ENCODE data around the gene OR52A5. TPM values are rescaled to one million over a fixed set of nuclear protein-coding genes. Genes with fewer than 3 reads are reported as not detected.
"Not testable (repeated sequence)": the region's sequence is repeated elsewhere in the genome, so short reads cannot be mapped to it uniquely, and the experiment has no call there.

Gene OR52A5
- total RNA-seq, 1 donor from 2014 or later, result not detected

- TF ChIP-seq CTCF (IDR thresholded peaks at IDR 0.05; ENCODE audit: insufficient read depth, low read length, poor library complexity, severe bottlenecking), result no peak
- no peaks in the 10 kb centered on the region for H3K36me3 ChIP-seq (ENCODE audit: control insufficient read depth, insufficient read depth, low read length)
- no peak for DNase-seq (ENCODE audit: low read depth)
- no peaks in the 10 kb centered on the region for H3K27me3 ChIP-seq (ENCODE audit: control insufficient read depth, insufficient read depth, low read length)
- H3K4me3 ChIP-seq (ENCODE audit: low read depth, low read length), result no peak overlapping the region
Observed at GRCh38 chr11:5159806-5160205, 21.6 kb upstream of the OR52A5 start.

- TF ChIP-seq CTCF (IDR thresholded peaks at IDR 0.05; ENCODE audit: insufficient read depth, low read length, poor library complexity, severe bottlenecking), result no peak
- DNase-seq (ENCODE audit: low read depth), result no peak
Observed at GRCh38 chr11:5154657-5155056, 16.5 kb upstream of the OR52A5 start, which contains the start of gene OR52A1. OR52A1 (minus strand) TSS chr11:5154757; CDS start chr11:5152369, 2,388 bp downstream.

GRCh38 chr11:5153574-5154431 lies 15.6 kb upstream of the OR52A5 start:
- Histone ChIP-seq H3K4me3 (ENCODE audit: low read depth, low read length) (no peak overlapping the region), H3K27me3 (ENCODE audit: control insufficient read depth, insufficient read depth, low read length) (no peaks in the 10 kb centered on the region), H3K36me3 (ENCODE audit: control insufficient read depth, insufficient read depth, low read length) (no peaks in the 10 kb centered on the region)
- no peak for DNase-seq (ENCODE audit: low read depth)
- no peak for TF ChIP-seq CTCF (IDR thresholded peaks at IDR 0.05; ENCODE audit: insufficient read depth, low read length, poor library complexity, severe bottlenecking)

More at GRCh38 chr11:5154657-5155056, 16.5 kb upstream of the OR52A5 start, which contains the start of gene OR52A1:
- H3K36me3 ChIP-seq (ENCODE audit: control insufficient read depth, insufficient read depth, low read length), result no peaks in the 10 kb centered on the region
- no peaks in the 10 kb centered on the region for H3K27me3 ChIP-seq (ENCODE audit: control insufficient read depth, insufficient read depth, low read length)
- H3K4me3 ChIP-seq (ENCODE audit: low read depth, low read length), result no peak within 1 kb of the TSS

GRCh38 chr11:5151713-5152153 lies 13.6 kb upstream of the OR52A5 start:
- no peak for TF ChIP-seq CTCF (IDR thresholded peaks at IDR 0.05; ENCODE audit: insufficient read depth, low read length, poor library complexity, severe bottlenecking)
- no peak for DNase-seq (ENCODE audit: low read depth)
- H3K4me3 ChIP-seq (ENCODE audit: low read depth, low read length), result no peak overlapping the region
- no peaks in the 10 kb centered on the region for H3K36me3 ChIP-seq (ENCODE audit: control insufficient read depth, insufficient read depth, low read length)
- H3K27me3 ChIP-seq (ENCODE audit: control insufficient read depth, insufficient read depth, low read length), result no peaks in the 10 kb centered on the region

GRCh38 chr11:5144206-5144605 lies 6.0 kb upstream of the OR52A5 start:
- not testable (repeated sequence) for H3K27me3 ChIP-seq (ENCODE audit: control insufficient read depth, insufficient read depth, low read length); H3K36me3 ChIP-seq (ENCODE audit: control insufficient read depth, insufficient read depth, low read length); DNase-seq (ENCODE audit: low read depth); H3K4me3 ChIP-seq (ENCODE audit: low read depth, low read length)

- no peak for DNase-seq (ENCODE audit: low read depth)
- H3K4me3 ChIP-seq (ENCODE audit: low read depth, low read length), result no peak overlapping the region
- no peaks in the 10 kb centered on the region for H3K36me3 ChIP-seq (ENCODE audit: control insufficient read depth, insufficient read depth, low read length)
- no peaks in the 10 kb centered on the region for H3K27me3 ChIP-seq (ENCODE audit: control insufficient read depth, insufficient read depth, low read length)
- TF ChIP-seq CTCF (IDR thresholded peaks at IDR 0.05; ENCODE audit: insufficient read depth, low read length, poor library complexity, severe bottlenecking), result no peak
Observed at GRCh38 chr11:5137014-5137413, 1.1 kb downstream of the OR52A5 start.

Data from kidney epithelial cell (primary cell).